ENCODE data around the gene SV2C. TPM values are rescaled to one million over a fixed set of nuclear protein-coding genes. Genes with fewer than 3 reads are reported as not detected.

SV2C gene
- total and polyA plus RNA-seq, 4 donors: under 0.01 to 0.04 (median 0.03) TPM; not detected in 1

DNA sequence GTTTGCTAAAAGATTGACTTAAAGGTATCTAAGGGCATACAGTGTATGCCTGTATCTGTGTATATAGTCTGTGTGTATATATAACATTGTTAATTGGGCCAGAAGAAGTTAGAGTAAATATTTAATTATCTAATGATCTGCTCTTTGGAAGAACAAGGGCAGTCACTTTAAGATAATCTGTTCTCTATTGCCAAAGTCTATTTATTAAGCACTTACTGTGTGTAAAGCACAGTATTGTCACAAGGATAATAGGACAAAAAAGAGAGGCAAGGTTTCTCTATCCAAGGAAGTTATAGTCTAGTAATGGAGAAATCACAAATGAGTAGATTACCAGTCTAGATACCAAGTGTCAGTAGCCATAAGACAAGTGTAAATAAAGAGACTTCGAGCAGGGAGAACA, 51.5 kb downstream of the SV2C start:
- H3K9me3 ChIP-seq (ENCODE audit: control insufficient read depth in 4 of 4, low read length in 3 of 4): no peaks in the 10 kb centered on the region
- H3K36me3 ChIP-seq (ENCODE audit: control insufficient read depth in 4 of 4, insufficient read depth in 3 of 4, low read depth in 1 of 4, low read length in 3 of 4): no peaks in the 10 kb centered on the region
- TF ChIP-seq, protein P1, sequence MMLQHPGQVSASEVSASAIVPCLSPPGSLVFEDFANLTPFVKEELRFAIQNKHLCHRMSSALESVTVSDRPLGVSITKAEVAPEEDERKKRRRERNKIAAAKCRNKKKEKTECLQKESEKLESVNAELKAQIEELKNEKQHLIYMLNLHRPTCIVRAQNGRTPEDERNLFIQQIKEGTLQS (IDR thresholded peaks at IDR 0.05): no peak
- TF ChIP-seq FOXA2 (IDR thresholded peaks at IDR 0.05): no peak
- no peak for TF ChIP-seq SP1 (IDR thresholded peaks at IDR 0.05)
- TF ChIP-seq HNF4G (IDR thresholded peaks at IDR 0.05): no peak
- no peak for TF ChIP-seq RAD21 (IDR thresholded peaks at IDR 0.05)
- no peak for TF ChIP-seq NR2F2 (IDR thresholded peaks at IDR 0.05)
- TF ChIP-seq HNF4A (conservative IDR thresholded peaks at IDR 0.05): no peak
- TF ChIP-seq, protein P2, sequence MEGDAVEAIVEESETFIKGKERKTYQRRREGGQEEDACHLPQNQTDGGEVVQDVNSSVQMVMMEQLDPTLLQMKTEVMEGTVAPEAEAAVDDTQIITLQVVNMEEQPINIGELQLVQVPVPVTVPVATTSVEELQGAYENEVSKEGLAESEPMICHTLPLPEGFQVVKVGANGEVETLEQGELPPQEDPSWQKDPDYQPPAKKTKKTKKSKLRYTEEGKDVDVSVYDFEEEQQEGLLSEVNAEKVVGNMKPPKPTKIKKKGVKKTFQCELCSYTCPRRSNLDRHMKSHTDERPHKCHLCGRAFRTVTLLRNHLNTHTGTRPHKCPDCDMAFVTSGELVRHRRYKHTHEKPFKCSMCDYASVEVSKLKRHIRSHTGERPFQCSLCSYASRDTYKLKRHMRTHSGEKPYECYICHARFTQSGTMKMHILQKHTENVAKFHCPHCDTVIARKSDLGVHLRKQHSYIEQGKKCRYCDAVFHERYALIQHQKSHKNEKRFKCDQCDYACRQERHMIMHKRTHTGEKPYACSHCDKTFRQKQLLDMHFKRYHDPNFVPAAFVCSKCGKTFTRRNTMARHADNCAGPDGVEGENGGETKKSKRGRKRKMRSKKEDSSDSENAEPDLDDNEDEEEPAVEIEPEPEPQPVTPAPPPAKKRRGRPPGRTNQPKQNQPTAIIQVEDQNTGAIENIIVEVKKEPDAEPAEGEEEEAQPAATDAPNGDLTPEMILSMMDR (IDR thresholded peaks at IDR 0.05; ENCODE audit: low read depth, low read length, missing input control): no peak
- TF ChIP-seq EGR1 (IDR thresholded peaks at IDR 0.05; ENCODE audit: low read depth in 2 of 2): no peak
- TF ChIP-seq GABPA (IDR thresholded peaks at IDR 0.05 in 1 of 2, conservative IDR thresholded peaks at IDR 0.05 in 1 of 2): no peak
- H3K27me3 ChIP-seq (ENCODE audit: control insufficient read depth in 4 of 4, insufficient read depth in 4 of 4, low read length in 3 of 4): no peaks in the 10 kb centered on the region
- H3K4me1 ChIP-seq (ENCODE audit: control insufficient read depth in 4 of 4, insufficient read depth in 4 of 4, low read length in 3 of 4): no peaks in the 10 kb centered on the region
- H3K27ac ChIP-seq (ENCODE audit: low read depth in 1 of 2, low read length in 2 of 2): no peak overlapping the region
- no peak for DNase-seq (ENCODE audit: low spot score)
- 36% methylated on average over 1 of the region's 1 CpG for WGBS
- no peak overlapping the region for H3K4me3 ChIP-seq (ENCODE audit: low read depth in 1 of 3, low read length in 3 of 3)
- no peak overlapping the region for H3K9ac ChIP-seq (ENCODE audit: low read depth in 1 of 2, low read length in 2 of 2)

DNA sequence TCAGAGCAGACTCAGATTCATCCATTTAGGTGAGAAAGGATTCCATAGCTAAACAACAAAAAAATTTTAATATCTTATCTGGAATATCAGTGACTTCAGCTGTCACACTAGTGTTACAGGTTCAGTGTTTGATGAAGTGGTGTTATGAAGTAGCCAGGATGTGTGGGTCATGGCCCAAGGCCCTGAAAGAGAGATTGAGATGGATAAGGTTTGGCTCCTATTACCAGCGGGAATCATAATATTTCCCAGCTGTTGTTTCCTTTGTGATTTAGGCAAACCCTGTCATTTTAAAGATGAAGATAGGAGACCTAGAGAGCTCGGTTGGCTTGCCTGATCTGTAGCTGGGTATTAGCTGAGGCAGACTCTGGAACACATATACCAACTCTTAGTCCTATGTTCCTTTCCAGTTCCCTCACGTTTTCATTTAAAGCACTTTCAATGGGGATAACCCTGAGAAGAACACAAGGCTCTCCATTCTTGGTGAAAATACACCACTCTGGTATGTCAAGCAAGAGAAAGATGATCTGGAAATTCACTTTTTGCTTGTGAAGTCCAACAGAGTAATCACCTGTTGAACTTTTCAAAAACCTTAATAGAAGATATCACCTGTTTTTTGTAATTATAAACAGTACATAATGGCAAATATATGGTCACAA, 54.8 kb downstream of the SV2C start:
- no peaks in the 10 kb centered on the region for H3K27me3 ChIP-seq (ENCODE audit: control insufficient read depth in 4 of 4, insufficient read depth in 4 of 4, low read length in 3 of 4)
- TF ChIP-seq SP1 (IDR thresholded peaks at IDR 0.05) (no peak), FOXA2 (IDR thresholded peaks at IDR 0.05) (no peak)
- TF ChIP-seq, protein P1 (IDR thresholded peaks at IDR 0.05): no peak
- TF ChIP-seq, protein P2 (IDR thresholded peaks at IDR 0.05; ENCODE audit: low read depth, low read length, missing input control): no peak
- no peaks in the 10 kb centered on the region for H3K36me3 ChIP-seq (ENCODE audit: control insufficient read depth in 4 of 4, insufficient read depth in 3 of 4, low read depth in 1 of 4, low read length in 3 of 4)
- no peaks in the 10 kb centered on the region for H3K4me1 ChIP-seq (ENCODE audit: control insufficient read depth in 4 of 4, insufficient read depth in 4 of 4, low read length in 3 of 4)
- H3K27ac ChIP-seq (ENCODE audit: low read depth in 1 of 2, low read length in 2 of 2): no peak overlapping the region
- WGBS: 66% methylated on average over 3 of the region's 3 CpGs
- no peaks in the 10 kb centered on the region for H3K9me3 ChIP-seq (ENCODE audit: control insufficient read depth in 4 of 4, low read length in 3 of 4)
- no peak for DNase-seq (ENCODE audit: low spot score)
- H3K4me3 ChIP-seq (ENCODE audit: low read depth in 1 of 3, low read length in 3 of 3): no peak overlapping the region
- H3K9ac ChIP-seq (ENCODE audit: low read depth in 1 of 2, low read length in 2 of 2): no peak overlapping the region

DNA sequence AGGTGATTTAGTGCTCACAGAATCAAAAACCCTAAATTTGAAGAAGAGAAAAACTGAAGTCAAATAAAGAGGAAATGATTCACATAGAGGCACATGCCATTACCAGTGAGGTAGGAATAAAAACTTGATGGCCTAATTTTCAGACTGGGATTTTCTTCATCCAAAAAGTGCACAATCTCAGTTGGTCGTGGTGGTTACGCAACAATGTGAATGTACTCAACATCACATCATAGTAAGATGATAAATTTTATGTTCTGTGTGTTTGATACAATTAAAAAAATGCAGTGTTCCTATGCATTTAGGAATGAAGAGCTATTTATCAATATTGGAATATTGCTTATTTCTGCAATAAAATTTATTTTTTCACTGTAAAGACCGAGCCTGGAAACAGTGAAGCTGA, 60.7 kb downstream of the SV2C start:
- Histone ChIP-seq H3K9ac (ENCODE audit: low read depth in 1 of 2, low read length in 2 of 2) (no peak overlapping the region), H3K36me3 (ENCODE audit: control insufficient read depth in 4 of 4, insufficient read depth in 3 of 4, low read depth in 1 of 4, low read length in 3 of 4) (no peaks in the 10 kb centered on the region), H3K4me1 (ENCODE audit: control insufficient read depth in 4 of 4, insufficient read depth in 4 of 4, low read length in 3 of 4) (no peaks in the 10 kb centered on the region), H3K9me3 (ENCODE audit: control insufficient read depth in 4 of 4, low read length in 3 of 4) (no peaks in the 10 kb centered on the region), H3K4me3 (ENCODE audit: low read depth in 1 of 3, low read length in 3 of 3) (no peak overlapping the region), H3K27ac (ENCODE audit: low read depth in 1 of 2, low read length in 2 of 2) (no peak overlapping the region), H3K27me3 (ENCODE audit: control insufficient read depth in 4 of 4, insufficient read depth in 4 of 4, low read length in 3 of 4) (peaks cover 0 to 3% (median 0%) of the 10 kb centered on the region in 4 donors)
- DNase-seq (ENCODE audit: low spot score): no peak
- 74% methylated on average over 3 of the region's 3 CpGs for WGBS
- TF ChIP-seq, protein P3, sequence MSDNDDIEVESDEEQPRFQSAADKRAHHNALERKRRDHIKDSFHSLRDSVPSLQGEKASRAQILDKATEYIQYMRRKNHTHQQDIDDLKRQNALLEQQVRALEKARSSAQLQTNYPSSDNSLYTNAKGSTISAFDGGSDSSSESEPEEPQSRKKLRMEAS (IDR thresholded peaks at IDR 0.05): no peak
- no peak for TF ChIP-seq GABPA (IDR thresholded peaks at IDR 0.05 in 1 of 2, conservative IDR thresholded peaks at IDR 0.05 in 1 of 2)
- no peak for TF ChIP-seq YY1 (IDR thresholded peaks at IDR 0.05)
- TF ChIP-seq NR2F2 (IDR thresholded peaks at IDR 0.05): no peak
- TF ChIP-seq, protein P1 (IDR thresholded peaks at IDR 0.05): no peak
- TF ChIP-seq FOXA2 (IDR thresholded peaks at IDR 0.05): no peak
- no peak for TF ChIP-seq HNF4A (conservative IDR thresholded peaks at IDR 0.05)
- TF ChIP-seq FOXA1 (IDR thresholded peaks at IDR 0.05): no peak
- no peak for TF ChIP-seq JUND (IDR thresholded peaks at IDR 0.05)
- TF ChIP-seq, protein P2 (IDR thresholded peaks at IDR 0.05; ENCODE audit: low read depth, low read length, missing input control): no peak

Data from liver (tissue), 9 donors.